Body of pancreas (tissue), 4 donors: ENCODE results near the gene EID1. TPM values are rescaled to one million over a fixed set of nuclear protein-coding genes. Genes with fewer than 3 reads are reported as not detected.

ENCODE experiments used
- ATAC-seq: fragments of 150-250 bp; one replicate; pipeline ENCODE4 v1.9.1; 2016
- DNase-seq, 4 donors: peaks; one replicate each; pipeline ENCODE4 v3.0.0-alpha.2; 2019
- H3K27ac ChIP-seq, 4 donors: fragments of 200-600 bp; sonication (generic); 1 replicate in 3 of 4; 2 replicates in 1 of 4; pipeline versions ENCODE4 v1.5.1 to v1.6.1; 2016 to 2019; ENCODE audit warnings: mild to moderate bottlenecking in 1 of 4, mixed read lengths in 1 of 4, moderate library complexity in 1 of 4
- H3K27me3 ChIP-seq, 2 donors: fragments of 200-600 bp; sonication (generic); one replicate each; pipeline ENCODE4 v1.6.0; 2016; ENCODE audit warnings: mild to moderate bottlenecking in 1 of 2
- H3K36me3 ChIP-seq, 2 donors: fragments of 200-600 bp; sonication (generic); replicated peaks in 1 of 2; 2 replicates each; pipeline ENCODE4 v1.5.1; 2016; ENCODE audit warnings: low read depth in 2 of 2; ENCODE audit not compliant: insufficient read depth in 1 of 2
- H3K4me1 ChIP-seq: fragments of 200-600 bp; sonication (generic); one replicate; pipeline ENCODE4 v1.6.0; 2016
- H3K4me3 ChIP-seq, 2 donors: fragments of 200-600 bp; sonication (generic); 1 replicate in 1 of 2; 2 replicates in 1 of 2; pipeline ENCODE4 v1.5.1; 2016 to 2019
- H3K9me3 ChIP-seq, 3 donors: fragments of 200-600 bp; sonication (generic); 1 replicate in 2 of 3; 2 replicates in 1 of 3; pipeline ENCODE4 v1.5.1; 2016
- POLR2A ChIP-seq, 3 donors: fragments of 450-650 bp; IDR thresholded peaks; one replicate each; pipeline ENCODE4 v1.6.1; 2016; ENCODE audit warnings: antibody characterized with exemption in 3 of 3, mild to moderate bottlenecking in 2 of 3
- WGBS, 2 donors: methylation state at CpG; one replicate each; pipeline ENCODE4 v1.1.5; 2017; 5-methylcytosine and 5-hydroxymethylcytosine counted together
- intact Hi-C: fragments of 100-400 bp; cut with DNase I; formaldehyde crosslinking; loops from one replicate; pipeline ENCODE4 v1.15.1; 2023
- total RNA-seq, 2 donors: library from RNA; depleted of rRNA; stranded (reverse); fragments of >200 nt; gene quantifications; one replicate each; pipeline ENCODE4 v1.1.0, GENCODE V29; 2016
- TF ChIP-seq, protein P1 (sequence below), 7 experiments: fragments of 450-650 bp in 4 of 7; fragments of 200-600 bp in 3 of 7; sonication (generic) in 3 of 7; IDR thresholded peaks; one replicate each; pipeline ENCODE4 v1.5.1; 2016 to 2019; ENCODE audit warnings: antibody characterized with exemption in 7 of 7

EID1 gene
- total RNA-seq, 2 donors from 2014 or later: 60.0 to 182 TPM

- H3K9me3 ChIP-seq: no peaks in the 10 kb centered on the region
- TF ChIP-seq, protein P1, sequence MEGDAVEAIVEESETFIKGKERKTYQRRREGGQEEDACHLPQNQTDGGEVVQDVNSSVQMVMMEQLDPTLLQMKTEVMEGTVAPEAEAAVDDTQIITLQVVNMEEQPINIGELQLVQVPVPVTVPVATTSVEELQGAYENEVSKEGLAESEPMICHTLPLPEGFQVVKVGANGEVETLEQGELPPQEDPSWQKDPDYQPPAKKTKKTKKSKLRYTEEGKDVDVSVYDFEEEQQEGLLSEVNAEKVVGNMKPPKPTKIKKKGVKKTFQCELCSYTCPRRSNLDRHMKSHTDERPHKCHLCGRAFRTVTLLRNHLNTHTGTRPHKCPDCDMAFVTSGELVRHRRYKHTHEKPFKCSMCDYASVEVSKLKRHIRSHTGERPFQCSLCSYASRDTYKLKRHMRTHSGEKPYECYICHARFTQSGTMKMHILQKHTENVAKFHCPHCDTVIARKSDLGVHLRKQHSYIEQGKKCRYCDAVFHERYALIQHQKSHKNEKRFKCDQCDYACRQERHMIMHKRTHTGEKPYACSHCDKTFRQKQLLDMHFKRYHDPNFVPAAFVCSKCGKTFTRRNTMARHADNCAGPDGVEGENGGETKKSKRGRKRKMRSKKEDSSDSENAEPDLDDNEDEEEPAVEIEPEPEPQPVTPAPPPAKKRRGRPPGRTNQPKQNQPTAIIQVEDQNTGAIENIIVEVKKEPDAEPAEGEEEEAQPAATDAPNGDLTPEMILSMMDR (IDR thresholded peaks at IDR 0.05): no peak
- no peak for TF ChIP-seq POLR2A (IDR thresholded peaks at IDR 0.05)
- WGBS, 2 donors: 64 to 81% methylated on average over 2 of the region's 2 CpGs
- intact Hi-C loops: loop anchor here (10.0 kb wide), 1 partner anchor 171 kb away; no protein-coding TSS in a partner anchor
- ATAC-seq (no peak), DNase-seq (no peak)
- H3K27me3 ChIP-seq: no peaks in the 10 kb centered on the region
- H3K36me3 ChIP-seq: no peaks in the 10 kb centered on the region
- peaks cover 19% of the 10 kb centered on the region for H3K4me1 ChIP-seq
- H3K4me3 ChIP-seq: no peak overlapping the region
- no peak overlapping the region for H3K27ac ChIP-seq
Observed at GRCh38 chr15:48883699-48884098, 5.8 kb downstream of the EID1 start.

DNA sequence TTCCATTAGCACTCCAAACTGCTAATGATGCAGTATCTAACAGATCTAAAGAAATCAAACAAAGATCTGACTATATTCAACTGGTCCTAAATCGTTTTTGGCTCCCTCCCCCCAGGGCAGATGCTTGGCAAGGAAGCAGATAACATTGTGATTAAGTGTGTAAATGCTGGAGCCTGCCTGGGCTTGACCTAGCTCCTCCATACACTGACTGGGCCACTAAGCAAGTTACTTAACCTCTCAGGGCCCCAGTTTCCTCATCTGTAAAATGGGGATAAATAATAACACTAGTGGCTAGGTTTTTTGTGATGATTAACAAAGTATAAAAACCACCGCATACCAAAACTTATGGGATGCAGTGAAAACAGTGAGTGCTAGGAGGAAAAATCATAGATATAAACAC lies 9.2 kb downstream of the EID1 start:
- TF ChIP-seq, protein P1 (IDR thresholded peaks at IDR 0.05): no peak
- DNase-seq: no peak
- WGBS, 2 donors: 42 to 47% methylated on average over 2 of the region's 2 CpGs
- H3K9me3 ChIP-seq: no peaks in the 10 kb centered on the region
- no peaks in the 10 kb centered on the region for H3K36me3 ChIP-seq
- H3K4me3 ChIP-seq: no peak overlapping the region
- intact Hi-C loops: loop anchor here (10.0 kb wide), 1 partner anchor 168 kb away; no protein-coding TSS in a partner anchor
- no peaks in the 10 kb centered on the region for H3K4me1 ChIP-seq
- no peak overlapping the region for H3K27ac ChIP-seq
- H3K27me3 ChIP-seq: no peaks in the 10 kb centered on the region
- no peak for ATAC-seq

DNA sequence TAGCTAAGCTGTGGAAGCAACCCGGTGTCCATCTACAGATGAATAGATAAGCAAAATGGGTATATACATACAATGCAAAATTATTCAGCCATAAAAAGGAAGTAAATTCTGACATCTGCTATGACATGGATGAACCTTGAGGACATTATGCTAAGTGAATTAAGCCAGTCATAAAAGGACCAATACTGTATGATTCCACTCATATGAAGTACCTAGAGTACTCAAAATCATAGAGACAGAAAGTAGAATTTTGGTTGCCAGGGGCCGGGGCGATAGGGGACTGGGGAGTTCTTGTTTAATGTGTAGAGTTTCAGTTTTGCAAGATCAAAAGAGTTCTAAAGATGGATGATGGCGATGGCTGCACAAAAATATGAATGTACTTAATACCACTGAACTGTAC lies 10.3 kb downstream of the EID1 start:
- ATAC-seq (no peak), DNase-seq (no peak)
- WGBS, 2 donors: 77 to 86% methylated on average over 4 of the region's 4 CpGs
- Histone ChIP-seq H3K4me3 (no peak overlapping the region), H3K36me3 (no peaks in the 10 kb centered on the region), H3K4me1 (no peaks in the 10 kb centered on the region), H3K9me3 (no peaks in the 10 kb centered on the region), H3K27me3 (no peaks in the 10 kb centered on the region), H3K27ac (no peak overlapping the region)
- TF ChIP-seq, protein P1 (IDR thresholded peaks at IDR 0.05): no peak
- no peak for TF ChIP-seq POLR2A (IDR thresholded peaks at IDR 0.05)
- intact Hi-C loops: loop anchor here (10.0 kb wide), 1 partner anchor 167 kb away; no protein-coding TSS in a partner anchor

- intact Hi-C loops: loop anchor here (10.0 kb wide), 1 partner anchor 166 kb away; no protein-coding TSS in a partner anchor
- Histone ChIP-seq H3K36me3 (no peaks in the 10 kb centered on the region), H3K4me3 (no peak overlapping the region), H3K27ac (no peak overlapping the region), H3K4me1 (no peaks in the 10 kb centered on the region), H3K9me3 (no peaks in the 10 kb centered on the region), H3K27me3 (no peaks in the 10 kb centered on the region)
- no peak for DNase-seq
- no peak for TF ChIP-seq POLR2A (IDR thresholded peaks at IDR 0.05)
- TF ChIP-seq, protein P1 (IDR thresholded peaks at IDR 0.05): no peak
- 85 to 89% methylated on average over 1 of the region's 1 CpG for WGBS, 2 donors
- ATAC-seq: no peak
Observed at GRCh38 chr15:48888836-48889235, 10.9 kb downstream of the EID1 start.

- Histone ChIP-seq H3K4me3 (no peak overlapping the region), H3K4me1 (no peaks in the 10 kb centered on the region), H3K9me3 (no peaks in the 10 kb centered on the region), H3K27ac (no peak overlapping the region), H3K27me3 (no peaks in the 10 kb centered on the region), H3K36me3 (no peaks in the 10 kb centered on the region)
- ATAC-seq (no peak), DNase-seq (no peak)
- WGBS, 2 donors: 63 to 78% methylated on average over 3 of the region's 3 CpGs
- intact Hi-C loops: loop anchor here (10.0 kb wide), 1 partner anchor 165 kb away; no protein-coding TSS in a partner anchor
- TF ChIP-seq, protein P1 (IDR thresholded peaks at IDR 0.05): no peak
- TF ChIP-seq POLR2A (IDR thresholded peaks at IDR 0.05): no peak
Observed at GRCh38 chr15:48889925-48890324, 12.0 kb downstream of the EID1 start.
